MM.1S (cell line): ENCODE results near the gene NOXRED1.

ENCODE experiments used
- DNase-seq: peaks from one replicate; pipeline ENCODE4 v3.0.0-alpha.2; 2015
- H2AFZ ChIP-seq: fragments of 300-600 bp; sonication (generic); 2 replicates; pipeline ENCODE4 v1.6.0; 2016; ENCODE audit warnings: antibody characterized with exemption, low read length
- H3F3A ChIP-seq: fragments of 300-600 bp; sonication (generic); 2 replicates; pipeline ENCODE4 v1.6.1; 2016; ENCODE audit warnings: mild to moderate bottlenecking, antibody characterized with exemption, low read length, moderate library complexity, mixed read lengths; ENCODE audit not compliant: insufficient read depth
- H3K27ac ChIP-seq: fragments of 300-600 bp; sonication (generic); 2 replicates; pipeline ENCODE4 v1.5.1; 2016; ENCODE audit warnings: mild to moderate bottlenecking, low read length
- H3K27me3 ChIP-seq: fragments of 300-600 bp; sonication (generic); replicated peaks from 2 replicates; pipeline ENCODE4 v1.6.0; 2016; ENCODE audit warnings: low read length; ENCODE audit not compliant: insufficient read depth
- H3K36me3 ChIP-seq: fragments of 300-600 bp; sonication (generic); replicated peaks from 2 replicates; pipeline ENCODE4 v1.6.1; 2016; ENCODE audit warnings: mild to moderate bottlenecking, low read length, mixed read lengths; ENCODE audit not compliant: insufficient read depth
- H3K4me1 ChIP-seq: fragments of 300-600 bp; sonication (generic); 2 replicates; pipeline ENCODE4 v1.6.1; 2016; ENCODE audit warnings: low read length, mixed read lengths
- H3K4me2 ChIP-seq: fragments of 300-600 bp; sonication (generic); 2 replicates; pipeline ENCODE4 v1.6.0; 2016; ENCODE audit warnings: low read depth, low read length
- H3K4me3 ChIP-seq: fragments of 300-600 bp; sonication (generic); 2 replicates; pipeline ENCODE4 v1.5.1; 2016; ENCODE audit warnings: low read length, mixed read lengths
- H3K79me2 ChIP-seq: fragments of 300-600 bp; sonication (generic); 2 replicates; pipeline ENCODE4 v1.6.1; 2016; ENCODE audit warnings: mixed run types, low read length, mixed read lengths
- H3K9ac ChIP-seq: fragments of 300-600 bp; sonication (generic); 2 replicates; pipeline ENCODE4 v1.6.1; 2016; ENCODE audit warnings: low read length, mixed read lengths
- H3K9me2 ChIP-seq: fragments of 300-600 bp; sonication (generic); replicated peaks from 2 replicates; pipeline ENCODE4 v1.6.1; 2016; ENCODE audit warnings: mild to moderate bottlenecking, low read length, mixed read lengths; ENCODE audit not compliant: insufficient read depth
- H3K9me3 ChIP-seq: fragments of 300-600 bp; sonication (generic); replicated peaks from 2 replicates; pipeline ENCODE4 v1.6.1; 2016; ENCODE audit warnings: mild to moderate bottlenecking, low read length, mixed read lengths; ENCODE audit not compliant: insufficient read depth
- H4K20me1 ChIP-seq: fragments of 300-600 bp; sonication (generic); 2 replicates; pipeline ENCODE4 v1.6.1; 2016; ENCODE audit warnings: mild to moderate bottlenecking, low read length, moderate library complexity, mixed read lengths; ENCODE audit not compliant: insufficient read depth
- CTCF ChIP-seq: fragments of 300-600 bp; sonication (generic); IDR thresholded peaks from 2 replicates; pipeline ENCODE4 v1.5.1; 2016; ENCODE audit warnings: antibody characterized with exemption, low read length, mixed read lengths
- EZH2 ChIP-seq: fragments of 300-600 bp; sonication (generic); optimal IDR thresholded peaks from 2 replicates; pipeline ENCODE3; 2017; ENCODE audit warnings: low read depth, mild to moderate bottlenecking, antibody characterized with exemption, low read length, mixed read lengths
- EZH2phosphoT487 ChIP-seq: fragments of 300-600 bp; sonication (generic); IDR thresholded peaks from 2 replicates; pipeline ENCODE4 v1.6.1; 2018; ENCODE audit warnings: antibody characterized with exemption, low read length

The NOXRED1 gene

GRCh38 chr14:77375973-77376770 lies 47.2 kb downstream of the NOXRED1 start:
- Histone ChIP-seq H3K79me2 (peaks cover 10% of the 10 kb centered on the region; the same call in 1 of the 2 replicates), H3K4me1 (0 out of 2 replicates have a peak, but pooled peaks cover 3% of the 10 kb centered on the region), H3K4me3 (peak overlapping the region; percentile 79), H4K20me1 (no peaks in the 10 kb centered on the region), H3K27ac (peak overlapping the region; percentile 63; the same call in 1 of the 2 replicates), H3K9me3 (no peaks in the 10 kb centered on the region), H2AFZ (peak overlapping the region; percentile 63; the same call in 1 of the 2 replicates), H3K27me3 (no peaks in the 10 kb centered on the region), H3K4me2 (peak overlapping the region; percentile 84), H3K9ac (peak overlapping the region; percentile 76), H3K9me2 (no peaks in the 10 kb centered on the region), H3F3A (no peaks in the 10 kb centered on the region), H3K36me3 (no peaks in the 10 kb centered on the region)
- DNase-seq: peak; percentile 18
- no peak for TF ChIP-seq EZH2
- no peak for TF ChIP-seq EZH2phosphoT487
- no peak for TF ChIP-seq CTCF

GRCh38 chr14:77375164-77375950 lies 48.0 kb downstream of the NOXRED1 start:
- H3K9ac ChIP-seq: peak overlapping the region; percentile 76; the same call in 1 of the 2 replicates

More at GRCh38 chr14:77375164-77375950, 48.0 kb downstream of the NOXRED1 start:
- no peaks in the 10 kb centered on the region for H3K9me2 ChIP-seq
- peak overlapping the region; percentile 84; the same call in 1 of the 2 replicates for H3K4me2 ChIP-seq
- TF ChIP-seq EZH2: no peak
- TF ChIP-seq EZH2phosphoT487: no peak
- no peak for TF ChIP-seq CTCF
- H3K27me3 ChIP-seq: no peaks in the 10 kb centered on the region
- H3K4me3 ChIP-seq: peak overlapping the region; percentile 79; the same call in 1 of the 2 replicates
- peaks cover 10% of the 10 kb centered on the region; the same call in 1 of the 2 replicates for H3K79me2 ChIP-seq
- H3F3A ChIP-seq: no peaks in the 10 kb centered on the region
- H3K27ac ChIP-seq: no peak overlapping the region
- DNase-seq: no peak
- no peaks in the 10 kb centered on the region for H3K9me3 ChIP-seq
- no peaks in the 10 kb centered on the region for H3K36me3 ChIP-seq
- H4K20me1 ChIP-seq: no peaks in the 10 kb centered on the region
- no peak overlapping the region for H2AFZ ChIP-seq
- 0 out of 2 replicates have a peak, but pooled peaks cover 3% of the 10 kb centered on the region for H3K4me1 ChIP-seq
